ENCODE data around the gene TBC1D8.

Gene TBC1D8

GRCh38 chr2:101193033-101193626, 41.9 kb upstream of the TBC1D8 start:
- H3K27ac ChIP-seq = no peak overlapping the region
- TF ChIP-seq CTCF (IDR thresholded peaks at IDR 0.05) = no peak
- TF ChIP-seq ZFX (IDR thresholded peaks at IDR 0.05; ENCODE audit: borderline replicate concordance) = no peak

- TF ChIP-seq CTCF (IDR thresholded peaks at IDR 0.05) = no peak
- TF ChIP-seq ZFX (IDR thresholded peaks at IDR 0.05; ENCODE audit: borderline replicate concordance) = no peak
- no peak overlapping the region for H3K27ac ChIP-seq
Observed at GRCh38 chr2:101190747-101191516, 39.8 kb upstream of the TBC1D8 start.

- no peak overlapping the region for H3K27ac ChIP-seq
- peak; percentile 85 for TF ChIP-seq CTCF (IDR thresholded peaks at IDR 0.05)
- no peak for TF ChIP-seq ZFX (IDR thresholded peaks at IDR 0.05; ENCODE audit: borderline replicate concordance)
Observed at GRCh38 chr2:101188683-101189405, 37.7 kb upstream of the TBC1D8 start.

- TF ChIP-seq CTCF (IDR thresholded peaks at IDR 0.05) = no peak
- TF ChIP-seq ZFX (IDR thresholded peaks at IDR 0.05; ENCODE audit: borderline replicate concordance) = no peak
- no peak overlapping the region for H3K27ac ChIP-seq
Observed at GRCh38 chr2:101187131-101187530, 35.9 kb upstream of the TBC1D8 start.

GRCh38 chr2:101185656-101186055, 34.5 kb upstream of the TBC1D8 start:
- H3K27ac ChIP-seq = no peak overlapping the region
- TF ChIP-seq ZFX (IDR thresholded peaks at IDR 0.05; ENCODE audit: borderline replicate concordance) (no peak), CTCF (IDR thresholded peaks at IDR 0.05) (no peak)

- TF ChIP-seq ZFX (IDR thresholded peaks at IDR 0.05; ENCODE audit: borderline replicate concordance) = no peak
- TF ChIP-seq CTCF (IDR thresholded peaks at IDR 0.05) = no peak
- H3K27ac ChIP-seq = no peak overlapping the region
Observed at GRCh38 chr2:101185085-101185484, 33.9 kb upstream of the TBC1D8 start.

- no peak overlapping the region for H3K27ac ChIP-seq
- TF ChIP-seq CTCF (IDR thresholded peaks at IDR 0.05) = no peak
- no peak for TF ChIP-seq ZFX (IDR thresholded peaks at IDR 0.05; ENCODE audit: borderline replicate concordance)
Observed at GRCh38 chr2:101179982-101180381, 28.8 kb upstream of the TBC1D8 start.
